GM21367 (cell line): ENCODE data around the gene DLG2.
"Not testable (repeated sequence)": the region's sequence is repeated elsewhere in the genome, so short reads cannot be mapped to it uniquely, and the experiment has no call there.

Source experiments
- ATAC-seq: cut with Tn5 transposase; IDR thresholded peaks from one replicate; pipeline ENCODE4 v1.9.1; 2021; ENCODE audit not compliant: unreplicated experiment

Gene DLG2

GRCh38 chr11:83639995-83640758, 1987.0 kb downstream of the DLG2 start:
- ATAC-seq = no peak

- no peak for ATAC-seq
Observed at GRCh38 chr11:83635166-83635565, 1992.0 kb downstream of the DLG2 start.

GRCh38 chr11:83630211-83630610, 1996.9 kb downstream of the DLG2 start:
- no peak for ATAC-seq

GRCh38 chr11:83629775-83630174, 1997.4 kb downstream of the DLG2 start:
- ATAC-seq = no peak

- ATAC-seq = no peak
Observed at GRCh38 chr11:83628622-83629355, 1998.4 kb downstream of the DLG2 start.

GRCh38 chr11:83625336-83625735, 2001.8 kb downstream of the DLG2 start:
- ATAC-seq = no peak

GRCh38 chr11:83617671-83618070, 2009.5 kb downstream of the DLG2 start:
- ATAC-seq = no peak

- ATAC-seq = peak; percentile 21
Observed at GRCh38 chr11:83613767-83614121, 2013.4 kb downstream of the DLG2 start.

GRCh38 chr11:83612891-83613766, 2014.0 kb downstream of the DLG2 start:
- peak; percentile 91 for ATAC-seq

- no peak for ATAC-seq
Observed at GRCh38 chr11:83611600-83611999, 2015.5 kb downstream of the DLG2 start.

GRCh38 chr11:83611031-83611430, 2016.1 kb downstream of the DLG2 start:
- ATAC-seq = no peak

- no peak for ATAC-seq
Observed at GRCh38 chr11:83609191-83609590, 2018.0 kb downstream of the DLG2 start.

GRCh38 chr11:83608571-83608970, 2018.6 kb downstream of the DLG2 start:
- ATAC-seq = no peak

GRCh38 chr11:83601914-83602527, 2025.1 kb downstream of the DLG2 start:
- no peak for ATAC-seq

GRCh38 chr11:83601201-83601913, 2025.8 kb downstream of the DLG2 start:
- no peak for ATAC-seq

GRCh38 chr11:83600661-83601060, 2026.5 kb downstream of the DLG2 start:
- no peak for ATAC-seq

- ATAC-seq = no peak
Observed at GRCh38 chr11:83599066-83599465, 2028.1 kb downstream of the DLG2 start.

- not testable (repeated sequence) for ATAC-seq
Observed at GRCh38 chr11:83587797-83588196, 2039.3 kb downstream of the DLG2 start.

- peak; percentile 98 for ATAC-seq
Observed at GRCh38 chr11:83583757-83584366, 2043.3 kb downstream of the DLG2 start.

- no peak for ATAC-seq
Observed at GRCh38 chr11:83574519-83574918, 2052.6 kb downstream of the DLG2 start.
